GM19043 (cell line): Measurements from ENCODE around the gene CCBE1.

Source experiments
- ATAC-seq: cut with Tn5 transposase; IDR thresholded peaks from one replicate; pipeline ENCODE4 v1.9.1; 2021; ENCODE audit warnings: low read depth; ENCODE audit not compliant: unreplicated experiment

The CCBE1 gene

GRCh38 chr18:59624369-59624765 lies 72.9 kb downstream of the CCBE1 start:
- no peak for ATAC-seq

DNA sequence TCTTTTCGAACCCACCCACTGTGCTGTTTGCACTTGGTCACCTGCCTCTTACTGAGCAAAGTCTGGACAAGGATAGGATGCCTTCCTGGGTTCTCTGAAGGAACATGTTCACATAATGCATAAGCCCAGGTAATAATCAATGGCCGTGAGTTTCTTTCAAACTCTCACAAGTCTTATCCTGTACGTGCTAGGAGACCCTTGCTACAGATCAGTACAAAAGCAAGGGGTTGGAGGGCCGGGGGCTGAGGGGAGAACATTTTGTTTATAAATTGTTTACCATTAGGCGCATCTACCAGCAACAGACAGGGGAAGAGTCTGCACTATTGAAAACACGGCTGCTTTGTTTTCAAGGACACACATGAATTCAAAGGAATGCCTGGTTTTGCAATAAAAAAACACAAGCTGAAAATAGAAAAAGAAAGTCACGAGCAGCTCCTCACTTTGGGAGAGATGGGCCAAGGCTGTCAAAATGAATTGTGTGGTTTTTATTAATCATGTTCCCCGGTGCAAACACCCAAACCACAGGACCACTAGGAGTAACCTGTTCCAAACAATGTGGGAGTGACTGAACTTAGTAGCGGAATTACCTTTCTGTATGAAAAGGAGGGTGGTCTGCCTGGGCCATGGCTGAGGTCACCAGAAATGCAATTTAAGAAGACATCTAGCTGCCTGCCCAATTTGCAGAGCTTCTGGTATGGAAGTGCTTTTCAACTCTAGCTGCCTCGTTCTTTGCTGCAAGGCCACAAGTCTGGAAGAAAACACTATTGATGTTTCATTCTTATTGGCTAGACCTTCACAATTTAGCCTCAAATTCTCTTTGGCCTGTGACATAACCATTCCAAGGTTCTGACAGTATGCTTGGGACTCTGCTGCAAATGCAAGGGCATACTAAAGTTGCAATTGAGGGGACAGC lies 73.5 kb downstream of the CCBE1 start:
- ATAC-seq = no peak

GRCh38 chr18:59621027-59621426 lies 76.2 kb downstream of the CCBE1 start:
- ATAC-seq = no peak

- no peak for ATAC-seq
Measured at GRCh38 chr18:59620381-59620780, 76.8 kb downstream of the CCBE1 start.

GRCh38 chr18:59619816-59620215 lies 77.4 kb downstream of the CCBE1 start:
- no peak for ATAC-seq

- ATAC-seq = no peak
Measured at GRCh38 chr18:59617468-59617932, 79.7 kb downstream of the CCBE1 start.

DNA sequence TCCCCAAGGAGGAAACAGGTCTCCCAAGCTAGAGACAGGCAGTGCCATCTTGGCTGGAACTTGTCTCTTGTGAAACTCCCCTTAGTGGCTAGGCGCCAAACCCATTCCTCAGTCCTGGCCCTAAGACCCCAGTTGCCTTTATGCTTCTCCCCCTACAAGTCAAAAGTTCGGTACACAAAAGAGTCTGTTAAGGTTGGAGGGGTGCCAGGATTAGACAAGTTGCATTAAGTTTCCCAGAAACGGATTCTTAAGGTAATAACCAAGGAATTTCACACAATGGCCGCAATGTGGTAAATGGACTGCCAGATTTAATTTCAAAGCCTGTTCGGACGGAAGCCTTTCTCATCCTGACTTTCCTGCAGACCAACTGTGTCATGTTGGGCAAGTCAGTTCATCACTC lies 80.7 kb downstream of the CCBE1 start:
- no peak for ATAC-seq

DNA sequence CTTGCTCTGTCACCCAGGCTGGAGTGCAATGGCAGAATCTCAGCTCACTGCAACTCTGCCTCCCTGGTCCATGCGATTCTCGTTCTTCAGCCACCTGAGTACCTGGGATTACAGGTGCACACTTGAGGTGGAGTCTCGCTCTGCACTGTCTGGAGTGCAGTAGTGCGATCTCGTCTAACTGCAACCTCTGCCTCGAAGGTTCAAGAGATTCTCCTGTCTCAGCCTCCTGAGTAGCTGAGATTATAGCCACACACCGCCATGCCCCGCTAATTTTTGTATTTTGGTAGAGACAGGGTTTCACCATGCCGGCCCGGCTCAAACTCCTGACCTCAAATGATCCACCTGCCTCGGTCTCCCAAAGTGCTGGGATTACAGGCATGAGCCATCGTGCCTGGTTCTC lies 83.3 kb downstream of the CCBE1 start:
- ATAC-seq = no peak

GRCh38 chr18:59612381-59612780 lies 84.8 kb downstream of the CCBE1 start:
- no peak for ATAC-seq

DNA sequence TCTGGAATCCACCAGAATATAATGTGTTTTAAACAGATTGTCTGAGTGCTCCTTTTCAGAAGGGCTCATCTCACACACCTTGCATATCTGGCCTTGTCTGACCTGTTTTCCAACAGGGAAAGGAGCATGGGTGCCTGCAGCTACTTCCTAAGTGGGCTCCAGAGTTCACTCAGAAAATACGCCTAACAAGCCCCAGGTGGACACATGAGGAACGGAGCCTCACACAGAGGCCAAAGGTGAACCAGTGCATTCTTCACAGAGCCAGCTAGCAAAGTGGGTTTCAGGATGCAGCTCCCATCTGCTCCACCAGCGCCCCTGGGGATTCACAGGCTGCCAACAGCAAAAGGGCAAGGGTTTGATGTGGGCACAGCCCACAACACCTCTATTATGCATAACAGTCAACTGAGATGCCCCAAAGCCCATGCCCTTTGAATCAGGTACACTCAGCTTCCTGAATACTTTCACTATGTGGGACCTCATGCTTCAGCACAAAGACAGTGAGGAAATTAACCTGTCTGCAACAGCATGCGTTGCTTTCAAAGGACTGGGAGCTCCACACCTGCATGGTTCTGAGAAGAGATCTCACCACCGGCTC lies 86.6 kb downstream of the CCBE1 start:
- ATAC-seq = no peak

- no peak for ATAC-seq
Measured at GRCh38 chr18:59609654-59610053, 87.6 kb downstream of the CCBE1 start.

DNA sequence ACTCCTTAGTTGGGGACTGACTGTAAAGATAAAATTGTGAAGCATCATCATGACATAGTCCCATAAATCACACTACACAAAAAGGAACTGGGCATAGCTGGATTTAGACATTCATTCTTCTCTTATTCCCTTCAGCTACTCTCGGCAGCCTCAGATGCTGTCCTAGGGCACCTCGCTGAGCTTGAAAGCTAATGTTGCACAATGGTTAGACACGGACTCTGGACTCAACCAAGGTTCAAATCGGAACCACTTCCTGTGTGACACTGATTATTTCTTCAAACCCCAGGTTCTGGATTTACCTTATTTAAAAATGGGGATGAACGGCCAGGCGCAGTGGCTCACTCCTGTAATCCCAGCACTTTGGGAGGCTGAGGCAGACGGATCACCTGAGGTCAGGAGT lies 89.8 kb downstream of the CCBE1 start:
- ATAC-seq = no peak

GRCh38 chr18:59607078-59607379 lies 90.2 kb downstream of the CCBE1 start:
- ATAC-seq = no peak

DNA sequence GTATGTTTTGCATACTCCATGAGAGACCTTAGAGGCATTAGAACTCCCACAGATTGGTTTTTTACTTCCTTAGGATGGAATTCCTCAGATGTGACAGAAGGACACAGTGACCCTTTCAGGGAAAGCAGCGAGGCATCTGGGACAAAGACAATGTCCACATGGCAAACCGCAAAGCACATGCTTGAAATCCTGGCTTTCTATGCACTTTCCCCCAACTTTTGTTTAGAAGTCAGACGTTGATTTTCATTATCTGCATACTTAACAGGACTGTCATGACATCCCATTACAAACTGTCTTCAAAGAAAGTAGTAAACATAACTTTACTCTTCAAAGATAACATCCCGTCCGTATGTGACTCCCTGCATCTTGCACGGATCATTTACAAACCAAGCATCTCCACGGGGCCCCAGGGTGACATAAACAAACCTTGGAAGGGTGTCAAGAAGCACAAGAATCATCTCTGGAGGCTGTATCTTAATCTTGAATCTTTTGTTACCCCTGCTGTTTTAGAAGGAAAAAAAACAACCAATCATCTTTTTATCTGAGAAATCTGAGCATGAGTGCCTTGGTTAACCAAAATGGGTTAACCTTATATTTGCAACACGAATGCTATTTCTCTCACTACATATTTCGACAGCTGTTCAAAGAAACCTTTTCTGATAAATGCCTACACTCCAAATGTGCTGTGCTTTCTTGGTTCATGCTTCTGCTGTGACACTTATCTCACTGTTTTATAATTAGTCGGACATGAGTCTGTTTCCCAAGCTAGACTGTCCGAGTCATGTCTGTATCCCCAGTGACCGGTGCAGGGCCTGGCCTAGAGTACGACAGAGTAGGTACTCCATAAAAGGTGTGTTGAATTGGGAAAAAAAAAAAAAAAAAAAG lies 90.8 kb downstream of the CCBE1 start:
- ATAC-seq = no peak

DNA sequence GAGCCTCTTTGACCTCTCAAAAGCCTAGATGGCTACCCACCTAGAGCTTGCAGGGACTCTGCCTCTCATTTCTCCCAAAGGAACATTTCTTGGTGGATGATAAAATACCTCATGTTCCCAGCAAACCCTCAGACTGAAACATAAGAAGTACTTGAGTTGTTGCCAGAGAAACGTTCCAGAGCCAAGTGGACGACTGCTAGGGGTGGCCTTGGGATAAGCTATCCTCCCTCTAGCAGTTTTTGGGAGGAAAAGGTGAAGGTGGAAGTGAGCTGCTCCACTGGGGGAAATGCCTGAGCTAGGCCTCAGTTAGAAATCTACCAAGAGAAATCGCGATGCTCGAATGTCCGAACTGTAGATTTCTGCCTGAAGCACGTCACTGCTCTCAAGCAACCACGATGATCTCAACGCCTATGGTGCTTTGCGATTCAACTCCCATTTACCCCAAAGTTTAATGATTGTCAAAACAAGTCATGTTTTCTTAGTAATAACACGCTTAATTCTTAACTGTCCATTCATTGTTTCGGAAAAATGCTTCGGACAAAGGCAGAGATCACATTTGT lies 91.5 kb downstream of the CCBE1 start:
- ATAC-seq = no peak

- ATAC-seq = no peak
Measured at GRCh38 chr18:59604877-59605276, 92.3 kb downstream of the CCBE1 start.

- ATAC-seq = no peak
Measured at GRCh38 chr18:59597049-59597448, 100.2 kb downstream of the CCBE1 start.

DNA sequence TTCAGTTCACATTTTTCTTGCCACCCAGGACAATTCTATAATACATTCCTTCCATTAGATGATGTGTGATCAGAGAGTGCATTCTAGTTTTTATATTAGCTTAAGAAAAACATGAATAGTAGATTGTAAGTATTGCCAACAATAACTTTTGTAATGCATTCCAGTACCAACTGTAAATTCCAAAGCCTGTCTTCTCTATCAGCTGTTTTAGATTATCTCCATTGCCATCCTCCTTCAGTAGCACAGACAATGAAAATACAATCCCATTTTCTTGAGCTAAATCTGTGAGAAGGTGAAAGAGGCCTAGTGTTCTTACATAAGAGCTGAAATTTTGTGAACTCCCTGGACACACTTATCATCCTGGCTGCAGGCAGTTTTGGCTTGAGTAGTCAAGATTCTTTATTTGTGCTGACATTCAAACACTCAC lies 103.9 kb downstream of the CCBE1 start:
- ATAC-seq = no peak

DNA sequence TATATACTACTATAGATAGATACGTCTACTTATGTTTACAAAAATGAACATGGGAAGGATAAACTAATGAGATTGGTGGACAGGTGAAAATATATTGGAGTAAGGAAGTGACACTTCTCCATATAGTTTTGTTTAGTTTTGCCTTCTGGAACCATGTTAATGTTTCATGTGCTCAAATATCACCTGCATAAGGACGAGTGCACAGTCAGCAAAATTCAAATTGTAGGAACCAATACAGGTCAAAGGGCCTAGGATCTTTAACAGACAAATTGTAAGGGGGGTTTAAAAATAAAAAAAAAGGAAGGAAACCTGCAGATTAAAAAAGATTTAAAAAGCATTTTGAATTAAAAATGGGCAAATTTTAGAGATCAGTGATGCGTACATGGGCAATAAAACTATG lies 104.6 kb downstream of the CCBE1 start:
- no peak for ATAC-seq

DNA sequence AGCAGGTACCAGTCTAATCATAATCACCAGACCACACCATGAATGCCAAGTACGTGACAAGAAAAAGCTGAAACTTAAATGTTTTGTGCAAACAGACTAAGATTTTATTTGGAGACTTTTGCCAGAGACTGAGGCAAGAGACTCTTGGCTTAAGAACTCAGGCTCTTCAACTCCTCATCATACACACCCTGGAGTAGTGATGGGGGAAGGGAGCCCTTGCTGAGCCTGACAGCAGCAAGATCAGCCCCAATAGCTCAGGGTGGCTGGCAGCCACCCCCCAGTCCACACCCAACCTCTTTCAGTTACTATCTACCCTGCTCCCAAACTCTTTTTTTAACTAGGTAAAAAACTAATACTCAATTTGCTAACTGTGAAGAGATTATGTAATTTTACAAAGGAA lies 114.8 kb downstream of the CCBE1 start:
- ATAC-seq = no peak

DNA sequence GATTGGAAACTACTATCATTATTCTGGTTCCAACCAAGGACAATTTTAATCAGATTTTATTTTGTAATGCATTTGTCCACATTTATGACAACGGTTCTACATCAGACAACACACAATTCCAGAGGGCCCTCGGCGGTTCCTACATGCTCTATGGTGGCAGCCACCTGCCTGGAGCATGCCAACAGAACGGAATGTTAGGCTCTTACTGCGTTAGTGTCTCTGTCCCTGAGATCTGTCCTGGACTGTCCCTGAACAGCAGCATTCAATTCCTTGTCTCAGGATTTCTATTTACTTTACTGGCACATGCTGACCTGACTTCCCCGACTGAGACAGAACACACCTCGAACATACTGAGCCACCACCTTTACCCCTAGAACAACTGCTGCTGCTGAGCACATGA lies 117.7 kb downstream of the CCBE1 start:
- ATAC-seq = no peak
